SU-DHL-6 (cell line): ENCODE results near the gene FXR1.
"Not testable (repeated sequence)": the region's sequence is repeated elsewhere in the genome, so short reads cannot be mapped to it uniquely, and the experiment has no call there.

Source experiments
- H2AFZ ChIP-seq: fragments of 200-600 bp; sonication (generic); 2 replicates; pipeline ENCODE4 v1.6.1; 2014; ENCODE audit warnings: low read depth, mild to moderate bottlenecking, moderate library complexity, mixed read lengths, antibody characterized with exemption, low read length; ENCODE audit not compliant: severe bottlenecking
- H3F3A ChIP-seq: fragments of 200-600 bp; shearing (Covaris generic); 2 replicates; pipeline ENCODE4 v1.6.0; 2016; ENCODE audit warnings: antibody characterized with exemption, mild to moderate bottlenecking; ENCODE audit not compliant: insufficient read depth
- H3K27ac ChIP-seq: fragments of 200-600 bp; sonication (generic); 2 replicates; pipeline ENCODE4 v1.5.1; 2016; ENCODE audit warnings: low read depth, mild to moderate bottlenecking, low read length, moderate library complexity, mixed read lengths
- H3K27me3 ChIP-seq: fragments of 200-600 bp; sonication (generic), shearing (Covaris generic); 2 replicates; pipeline ENCODE4 v1.6.0; 2014; ENCODE audit warnings: mild to moderate bottlenecking, low read length
- H3K36me3 ChIP-seq: fragments of 200-600 bp; sonication (generic); 2 replicates; pipeline ENCODE4 v1.6.1; 2014; ENCODE audit warnings: mild to moderate bottlenecking, low read length, mixed read lengths
- H3K4me2 ChIP-seq: fragments of 300-600, 200-600 bp; shearing (Covaris generic), sonication (generic); 2 replicates; pipeline ENCODE4 v1.6.0; 2014; ENCODE audit warnings: low read length, low read depth, mild to moderate bottlenecking; ENCODE audit not compliant: poor library complexity, severe bottlenecking
- H3K4me3 ChIP-seq: fragments of 200-600 bp; sonication (generic); 2 replicates; pipeline ENCODE4 v1.5.1; 2014; ENCODE audit warnings: antibody characterized with exemption, low read length, mild to moderate bottlenecking, mixed read lengths; ENCODE audit not compliant: insufficient read depth, poor library complexity, severe bottlenecking
- H3K79me2 ChIP-seq: fragments of 200-600 bp; sonication (generic); 2 replicates; pipeline ENCODE4 v1.6.1; 2014; ENCODE audit warnings: mild to moderate bottlenecking, low read length, moderate library complexity; ENCODE audit not compliant: insufficient read depth
- H3K9ac ChIP-seq: fragments of 200-600 bp; sonication (generic); 2 replicates; pipeline ENCODE4 v1.7.0; 2014; ENCODE audit warnings: mild to moderate bottlenecking, low read length
- H3K9me2 ChIP-seq: fragments of 200-600 bp; sonication (generic); replicated peaks from 2 replicates; pipeline ENCODE4 v1.6.1; 2014; ENCODE audit warnings: low read length; ENCODE audit not compliant: insufficient read depth
- H3K9me3 ChIP-seq: fragments of 200-600 bp; sonication (generic); 2 replicates; pipeline ENCODE4 v1.6.1; 2014; ENCODE audit warnings: low read length, mixed read lengths; ENCODE audit not compliant: insufficient read depth
- H4K20me1 ChIP-seq: fragments of 200-600 bp; sonication (generic); 2 replicates; pipeline ENCODE4 v1.6.1; 2014; ENCODE audit warnings: low read depth, mild to moderate bottlenecking, antibody characterized with exemption, low read length, moderate library complexity, mixed read lengths
- EZH2phosphoT487 ChIP-seq: fragments of 200-600 bp; sonication (generic), shearing (Covaris generic); conservative IDR thresholded peaks from 2 replicates; pipeline ENCODE4 v1.6.1; 2018; ENCODE audit warnings: mild to moderate bottlenecking, antibody characterized with exemption, low read length, moderate library complexity, mixed read lengths
- TF ChIP-seq, protein P1 (sequence below): fragments of 200-600 bp; sonication (generic); IDR thresholded peaks from one replicate; pipeline ENCODE4 v1.5.1; 2017; ENCODE audit warnings: antibody characterized with exemption, mild to moderate bottlenecking, low read length, moderate library complexity; ENCODE audit not compliant: insufficient read depth, poor library complexity, severe bottlenecking

FXR1 gene

DNA sequence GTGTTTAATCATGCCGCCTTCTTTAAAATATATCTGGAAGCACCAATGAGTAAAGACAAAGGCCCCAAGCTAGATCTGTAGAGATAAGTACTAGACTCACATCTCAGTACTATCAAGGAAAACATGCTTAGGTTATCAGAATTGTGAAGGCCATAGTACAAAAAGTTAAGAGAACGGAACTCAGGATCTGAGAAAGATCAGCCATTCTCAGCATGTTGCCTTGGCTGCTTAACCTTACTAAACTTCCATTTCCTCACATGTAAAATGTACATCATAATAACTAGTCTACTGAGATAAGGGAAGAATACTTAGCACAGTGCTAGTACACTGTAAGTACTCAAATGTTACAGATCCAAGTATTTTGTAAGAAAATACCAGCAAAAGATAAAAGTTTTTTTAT is 69.4 kb downstream of the FXR1 start:
- H3K9me3 ChIP-seq, result no peaks in the 10 kb centered on the region
- no peaks in the 10 kb centered on the region for H3K27me3 ChIP-seq
- no peaks in the 10 kb centered on the region for H3K9me2 ChIP-seq
- H3F3A ChIP-seq, result peaks cover 38% of the 10 kb centered on the region; the same call in 1 of the 2 replicates
- no peak overlapping the region for H3K4me2 ChIP-seq
- H3K27ac ChIP-seq, result no peak overlapping the region
- H3K36me3 ChIP-seq, result peaks cover 23% of the 10 kb centered on the region; the same call in 1 of the 2 replicates
- TF ChIP-seq EZH2phosphoT487, result no peak
- TF ChIP-seq, protein P1, sequence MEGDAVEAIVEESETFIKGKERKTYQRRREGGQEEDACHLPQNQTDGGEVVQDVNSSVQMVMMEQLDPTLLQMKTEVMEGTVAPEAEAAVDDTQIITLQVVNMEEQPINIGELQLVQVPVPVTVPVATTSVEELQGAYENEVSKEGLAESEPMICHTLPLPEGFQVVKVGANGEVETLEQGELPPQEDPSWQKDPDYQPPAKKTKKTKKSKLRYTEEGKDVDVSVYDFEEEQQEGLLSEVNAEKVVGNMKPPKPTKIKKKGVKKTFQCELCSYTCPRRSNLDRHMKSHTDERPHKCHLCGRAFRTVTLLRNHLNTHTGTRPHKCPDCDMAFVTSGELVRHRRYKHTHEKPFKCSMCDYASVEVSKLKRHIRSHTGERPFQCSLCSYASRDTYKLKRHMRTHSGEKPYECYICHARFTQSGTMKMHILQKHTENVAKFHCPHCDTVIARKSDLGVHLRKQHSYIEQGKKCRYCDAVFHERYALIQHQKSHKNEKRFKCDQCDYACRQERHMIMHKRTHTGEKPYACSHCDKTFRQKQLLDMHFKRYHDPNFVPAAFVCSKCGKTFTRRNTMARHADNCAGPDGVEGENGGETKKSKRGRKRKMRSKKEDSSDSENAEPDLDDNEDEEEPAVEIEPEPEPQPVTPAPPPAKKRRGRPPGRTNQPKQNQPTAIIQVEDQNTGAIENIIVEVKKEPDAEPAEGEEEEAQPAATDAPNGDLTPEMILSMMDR, result no peak
- no peak overlapping the region for H3K4me3 ChIP-seq
- no peaks in the 10 kb centered on the region for H3K79me2 ChIP-seq
- H2AFZ ChIP-seq, result no peak overlapping the region
- H4K20me1 ChIP-seq, result no peaks in the 10 kb centered on the region
- H3K9ac ChIP-seq, result no peak overlapping the region

DNA sequence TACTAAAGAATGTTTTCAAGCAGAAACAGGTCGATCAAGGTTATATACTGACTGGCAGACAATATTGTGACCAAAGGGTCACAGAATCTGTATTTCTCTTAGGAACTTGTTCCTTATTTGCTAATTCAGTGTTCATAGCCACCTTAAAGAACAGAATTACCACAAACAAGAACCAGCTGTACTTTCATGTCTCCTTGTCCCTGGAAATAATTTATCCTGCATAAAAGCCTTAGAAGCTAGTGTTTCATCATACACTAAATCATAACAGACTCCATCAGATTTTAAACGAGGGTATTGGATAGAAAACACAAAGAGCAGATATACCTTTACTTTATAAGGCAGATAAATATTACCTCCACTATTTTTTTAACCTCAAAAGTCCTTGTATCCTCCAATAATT is 70.7 kb downstream of the FXR1 start:
- Histone ChIP-seq H3K36me3 (peaks cover 20% of the 10 kb centered on the region; the same call in 1 of the 2 replicates), H3K9me3 (no peaks in the 10 kb centered on the region), H4K20me1 (no peaks in the 10 kb centered on the region), H3K27me3 (no peaks in the 10 kb centered on the region), H2AFZ (no peak overlapping the region), H3F3A (peaks cover 35% of the 10 kb centered on the region; the same call in 1 of the 2 replicates), H3K4me2 (no peak overlapping the region), H3K79me2 (no peaks in the 10 kb centered on the region), H3K4me3 (no peak overlapping the region), H3K9ac (no peak overlapping the region), H3K9me2 (no peaks in the 10 kb centered on the region), H3K27ac (no peak overlapping the region)
- TF ChIP-seq, protein P1, result no peak
- no peak for TF ChIP-seq EZH2phosphoT487

- not testable (repeated sequence) for H3K27me3 ChIP-seq, H4K20me1 ChIP-seq, H3K9me2 ChIP-seq, H2AFZ ChIP-seq, H3K9ac ChIP-seq, H3K79me2 ChIP-seq, H3K4me3 ChIP-seq, H3K27ac ChIP-seq, H3K9me3 ChIP-seq, H3K4me2 ChIP-seq
- H3K36me3 ChIP-seq, result 0 out of 2 replicates have a peak, but pooled peaks cover 12% of the 10 kb centered on the region
- peaks cover 21% of the 10 kb centered on the region; the same call in 1 of the 2 replicates for H3F3A ChIP-seq
Observed at GRCh38 chr3:180986366-180986765, 73.9 kb downstream of the FXR1 start.

GRCh38 chr3:180987344-180987743 is 74.9 kb downstream of the FXR1 start:
- Histone ChIP-seq H4K20me1 (no peaks in the 10 kb centered on the region), H3K4me2 (no peak overlapping the region), H3F3A (peaks cover 18% of the 10 kb centered on the region; the same call in 1 of the 2 replicates), H3K9ac (no peak overlapping the region), H3K27ac (no peak overlapping the region), H3K4me3 (no peak overlapping the region), H3K79me2 (peaks cover 6% of the 10 kb centered on the region), H3K9me3 (no peaks in the 10 kb centered on the region), H2AFZ (no peak overlapping the region), H3K36me3 (0 out of 2 replicates have a peak, but pooled peaks cover 12% of the 10 kb centered on the region), H3K27me3 (no peaks in the 10 kb centered on the region), H3K9me2 (no peaks in the 10 kb centered on the region)
- TF ChIP-seq, protein P1, result no peak
